Mesendoderm (in vitro differentiated cells): ENCODE results near the gene FBN2.

ENCODE experiments used
- DNase-seq: peaks from one replicate; pipeline ENCODE4 v3.0.0; 2013
- H2AK5ac ChIP-seq: 2 replicates; pipeline ENCODE4 v1.6.1; 2013; ENCODE audit warnings: low read length, inconsistent platforms
- H2BK120ac ChIP-seq: 2 replicates; pipeline ENCODE4 v1.6.1; 2013; ENCODE audit warnings: low read depth, mild to moderate bottlenecking, low read length, moderate library complexity, mixed read lengths
- H2BK15ac ChIP-seq: replicated peaks from 2 replicates; pipeline ENCODE4 v1.6.1; 2013; ENCODE audit warnings: low read depth, mild to moderate bottlenecking, moderate library complexity
- H2BK5ac ChIP-seq: 2 replicates; pipeline ENCODE4 v1.6.1; 2013; ENCODE audit warnings: low read length, inconsistent platforms
- H3K18ac ChIP-seq: 2 replicates; pipeline ENCODE4 v1.6.1; 2013; ENCODE audit warnings: mild to moderate bottlenecking, low read length, mixed read lengths
- H3K23ac ChIP-seq: one replicate; pipeline ENCODE4 v1.6.1; 2013; ENCODE audit warnings: low read length
- H3K27ac ChIP-seq: 2 replicates; pipeline ENCODE4 v1.5.1; 2013; ENCODE audit warnings: low read depth, mild to moderate bottlenecking, inconsistent platforms, low read length, moderate library complexity
- H3K27me3 ChIP-seq: 2 replicates; pipeline ENCODE4 v1.6.1; 2013; ENCODE audit warnings: low read length, control low read depth, mild to moderate bottlenecking, inconsistent platforms; ENCODE audit not compliant: insufficient read depth, poor library complexity
- H3K36me3 ChIP-seq: 2 replicates; pipeline ENCODE4 v1.6.1; 2013; ENCODE audit warnings: low read length, inconsistent platforms; ENCODE audit not compliant: control insufficient read depth, insufficient read depth
- H3K4ac ChIP-seq: one replicate; pipeline ENCODE4 v1.6.1; 2013; ENCODE audit warnings: low read depth, mild to moderate bottlenecking, low read length, moderate library complexity
- H3K4me1 ChIP-seq: 2 replicates; pipeline ENCODE4 v1.6.1; 2013; ENCODE audit warnings: low read depth, low read length, inconsistent platforms; ENCODE audit not compliant: control insufficient read depth
- H3K4me2 ChIP-seq: 2 replicates; pipeline ENCODE4 v1.6.1; 2013; ENCODE audit warnings: low read length
- H3K4me3 ChIP-seq: 2 replicates; pipeline ENCODE4 v1.5.1; 2013; ENCODE audit warnings: mild to moderate bottlenecking, low read length
- H3K56ac ChIP-seq: one replicate; pipeline ENCODE4 v1.6.1; 2013; ENCODE audit warnings: low read length
- H3K79me1 ChIP-seq: 2 replicates; pipeline ENCODE4 v1.6.1; 2013; ENCODE audit warnings: low read length, inconsistent platforms
- H3K79me2 ChIP-seq: 2 replicates; pipeline ENCODE4 v1.6.1; 2013; ENCODE audit warnings: mild to moderate bottlenecking, low read length; ENCODE audit not compliant: control insufficient read depth, insufficient read depth
- H3K9ac ChIP-seq: 2 replicates; pipeline ENCODE4 v1.6.1; 2013; ENCODE audit warnings: low read length, inconsistent platforms
- H4K5ac ChIP-seq: one replicate; pipeline ENCODE4 v1.6.1; 2013; ENCODE audit warnings: low read length
- H4K8ac ChIP-seq: one replicate; pipeline ENCODE4 v1.6.1; 2013; ENCODE audit warnings: low read depth, mild to moderate bottlenecking, control low read depth, low read length, moderate library complexity
- WGBS: extraction: QIAGEN DNeasy Blood & Tissue Kit; methylation state at CpG from one replicate; pipeline ENCODE4 v1.1.7; 2013; ENCODE audit warnings: low lambda C conversion rate, missing lambda C conversion rate; ENCODE audit not compliant: insufficient coverage; ENCODE audit errors: extremely low coverage; 5-methylcytosine and 5-hydroxymethylcytosine counted together

Gene FBN2

GRCh38 chr5:128290152-128290858 is 247.7 kb downstream of the FBN2 start:
- H3K56ac ChIP-seq: no peak overlapping the region
- WGBS: no CpG with 5 or more reads among the region's 2 CpGs
- H3K36me3 ChIP-seq: peaks cover 18% of the 10 kb centered on the region
- H4K5ac ChIP-seq: no peak overlapping the region
- H2AK5ac ChIP-seq: no peak overlapping the region
- no peak overlapping the region for H3K4me2 ChIP-seq
- no peak overlapping the region for H3K27ac ChIP-seq
- H3K4me1 ChIP-seq: no peaks in the 10 kb centered on the region
- DNase-seq: no peak
- H4K8ac ChIP-seq: no peak overlapping the region
- no peak overlapping the region for H2BK15ac ChIP-seq
- H3K9ac ChIP-seq: no peak overlapping the region
- no peaks in the 10 kb centered on the region for H3K27me3 ChIP-seq
- H3K4me3 ChIP-seq: no peak overlapping the region
- H2BK5ac ChIP-seq: no peak overlapping the region
- H3K23ac ChIP-seq: no peak overlapping the region
- no peaks in the 10 kb centered on the region for H3K79me2 ChIP-seq
- no peak overlapping the region for H2BK120ac ChIP-seq
- H3K4ac ChIP-seq: no peak overlapping the region
- H3K79me1 ChIP-seq: no peaks in the 10 kb centered on the region
- H3K18ac ChIP-seq: no peak overlapping the region

GRCh38 chr5:128287740-128288139 is 250.3 kb downstream of the FBN2 start:
- Histone ChIP-seq H2BK15ac (no peak overlapping the region), H3K4ac (no peak overlapping the region), H4K8ac (no peak overlapping the region), H3K4me1 (no peaks in the 10 kb centered on the region), H3K56ac (no peak overlapping the region), H3K4me2 (no peak overlapping the region), H3K4me3 (no peak overlapping the region), H2AK5ac (no peak overlapping the region), H3K18ac (no peak overlapping the region), H3K79me1 (no peaks in the 10 kb centered on the region), H3K23ac (no peak overlapping the region), H2BK120ac (no peak overlapping the region), H3K9ac (no peak overlapping the region), H4K5ac (no peak overlapping the region), H3K27ac (no peak overlapping the region), H3K79me2 (no peaks in the 10 kb centered on the region), H2BK5ac (no peak overlapping the region), H3K36me3 (peaks cover 20% of the 10 kb centered on the region), H3K27me3 (no peaks in the 10 kb centered on the region)
- DNase-seq: no peak
- no CpG with 5 or more reads among the region's 2 CpGs for WGBS

GRCh38 chr5:128284236-128284635 is 253.8 kb downstream of the FBN2 start:
- DNase-seq: no peak
- Histone ChIP-seq H3K79me1 (no peaks in the 10 kb centered on the region), H3K23ac (no peak overlapping the region), H3K4me2 (no peak overlapping the region), H3K18ac (no peak overlapping the region), H3K4me1 (no peaks in the 10 kb centered on the region), H3K36me3 (peaks cover 11% of the 10 kb centered on the region), H2AK5ac (no peak overlapping the region), H3K4ac (no peak overlapping the region), H3K27ac (no peak overlapping the region), H3K9ac (no peak overlapping the region), H2BK5ac (no peak overlapping the region), H3K27me3 (no peaks in the 10 kb centered on the region), H3K79me2 (no peaks in the 10 kb centered on the region), H2BK120ac (no peak overlapping the region), H4K8ac (no peak overlapping the region), H4K5ac (no peak overlapping the region), H3K4me3 (no peak overlapping the region), H3K56ac (no peak overlapping the region), H2BK15ac (no peak overlapping the region)
- WGBS: no CpG with 5 or more reads among the region's 2 CpGs

GRCh38 chr5:128279345-128279744 is 258.7 kb downstream of the FBN2 start:
- no peak overlapping the region for H3K4ac ChIP-seq
- H3K79me1 ChIP-seq: no peaks in the 10 kb centered on the region
- H3K27ac ChIP-seq: no peak overlapping the region
- H3K9ac ChIP-seq: no peak overlapping the region
- H3K4me2 ChIP-seq: no peak overlapping the region
- H2BK15ac ChIP-seq: no peak overlapping the region
- DNase-seq: no peak
- no peak overlapping the region for H3K56ac ChIP-seq
- H4K5ac ChIP-seq: no peak overlapping the region
- WGBS: no CpG with 5 or more reads among the region's 2 CpGs
- no peak overlapping the region for H2BK5ac ChIP-seq
- H3K4me1 ChIP-seq: no peaks in the 10 kb centered on the region
- peaks cover 17% of the 10 kb centered on the region for H3K36me3 ChIP-seq
- H4K8ac ChIP-seq: no peak overlapping the region
- no peaks in the 10 kb centered on the region for H3K27me3 ChIP-seq
- H3K23ac ChIP-seq: no peak overlapping the region
- H3K79me2 ChIP-seq: no peaks in the 10 kb centered on the region
- no peak overlapping the region for H3K18ac ChIP-seq
- H3K4me3 ChIP-seq: no peak overlapping the region
- H2AK5ac ChIP-seq: no peak overlapping the region
- H2BK120ac ChIP-seq: no peak overlapping the region

GRCh38 chr5:128276537-128277216 is 261.4 kb downstream of the FBN2 start:
- no CpG with 5 or more reads among the region's 6 CpGs for WGBS
- Histone ChIP-seq H3K4me2 (no peak overlapping the region), H3K4ac (no peak overlapping the region), H3K18ac (no peak overlapping the region), H4K5ac (no peak overlapping the region), H3K56ac (no peak overlapping the region), H3K79me1 (no peaks in the 10 kb centered on the region), H3K79me2 (no peaks in the 10 kb centered on the region), H3K4me3 (no peak overlapping the region), H2BK5ac (no peak overlapping the region), H2BK120ac (no peak overlapping the region), H3K4me1 (no peaks in the 10 kb centered on the region), H3K27me3 (no peaks in the 10 kb centered on the region), H2AK5ac (no peak overlapping the region), H3K9ac (no peak overlapping the region), H3K36me3 (peaks cover 20% of the 10 kb centered on the region), H2BK15ac (no peak overlapping the region), H4K8ac (no peak overlapping the region), H3K23ac (no peak overlapping the region), H3K27ac (no peak overlapping the region)
- no peak for DNase-seq
